ENCODE measurements around the gene CTU2. TPM values are rescaled to one million over a fixed set of nuclear protein-coding genes. Genes with fewer than 3 reads are reported as not detected.

Gene CTU2
- total RNA-seq, 1 donor from 2014 or later, result 32.1 TPM

GRCh38 chr16:88754912-88755744, 48.8 kb downstream of the CTU2 start:
- H3K27me3 Mint-ChIP-seq (ENCODE audit: low read depth), result no peaks in the 10 kb centered on the region
- peak; percentile 56 for TF ChIP-seq CTCF (conservative IDR thresholded peaks at IDR 0.05)
- peaks cover 15% of the 10 kb centered on the region for H3K4me1 Mint-ChIP-seq
- no peak overlapping the region for H3K27ac Mint-ChIP-seq (ENCODE audit: unreplicated experiment)
- DNase-seq (ENCODE audit: low read depth, low spot score), result no peak
- no peaks in the 10 kb centered on the region for H3K36me3 Mint-ChIP-seq (ENCODE audit: low read depth)
- no peak overlapping the region for H3K4me3 Mint-ChIP-seq
- no peaks in the 10 kb centered on the region for H3K9me3 Mint-ChIP-seq

- DNase-seq (ENCODE audit: low read depth, low spot score), result no peak
- peaks cover 15% of the 10 kb centered on the region for H3K4me1 Mint-ChIP-seq
- no peak overlapping the region for H3K27ac Mint-ChIP-seq (ENCODE audit: unreplicated experiment)
- no peaks in the 10 kb centered on the region for H3K36me3 Mint-ChIP-seq (ENCODE audit: low read depth)
- H3K27me3 Mint-ChIP-seq (ENCODE audit: low read depth), result no peaks in the 10 kb centered on the region
- no peak overlapping the region for H3K4me3 Mint-ChIP-seq
- no peaks in the 10 kb centered on the region for H3K9me3 Mint-ChIP-seq
- no peak for TF ChIP-seq CTCF (conservative IDR thresholded peaks at IDR 0.05)
Measured at GRCh38 chr16:88755745-88756443, 49.6 kb downstream of the CTU2 start.

GRCh38 chr16:88758227-88758943, 52.1 kb downstream of the CTU2 start:
- Mint-ChIP-seq H3K36me3 (ENCODE audit: low read depth) (no peaks in the 10 kb centered on the region), H3K4me1 (peaks cover 19% of the 10 kb centered on the region), H3K27ac (ENCODE audit: unreplicated experiment) (no peak overlapping the region), H3K27me3 (ENCODE audit: low read depth) (no peaks in the 10 kb centered on the region), H3K4me3 (no peak overlapping the region), H3K9me3 (no peaks in the 10 kb centered on the region)
- no peak for TF ChIP-seq CTCF (conservative IDR thresholded peaks at IDR 0.05)
- no peak for DNase-seq (ENCODE audit: low read depth, low spot score)

GRCh38 chr16:88758944-88759244, 52.6 kb downstream of the CTU2 start:
- TF ChIP-seq CTCF (conservative IDR thresholded peaks at IDR 0.05), result no peak
- no peak overlapping the region for H3K27ac Mint-ChIP-seq (ENCODE audit: unreplicated experiment)
- no peaks in the 10 kb centered on the region for H3K27me3 Mint-ChIP-seq (ENCODE audit: low read depth)
- H3K4me3 Mint-ChIP-seq, result no peak overlapping the region
- H3K4me1 Mint-ChIP-seq, result peaks cover 24% of the 10 kb centered on the region
- no peak for DNase-seq (ENCODE audit: low read depth, low spot score)
- no peaks in the 10 kb centered on the region for H3K9me3 Mint-ChIP-seq
- H3K36me3 Mint-ChIP-seq (ENCODE audit: low read depth), result no peaks in the 10 kb centered on the region

GRCh38 chr16:88759245-88759975, 53.1 kb downstream of the CTU2 start:
- Mint-ChIP-seq H3K27ac (ENCODE audit: unreplicated experiment) (peak overlapping the region; percentile 22), H3K27me3 (ENCODE audit: low read depth) (no peaks in the 10 kb centered on the region), H3K4me3 (no peak overlapping the region), H3K4me1 (peaks cover 24% of the 10 kb centered on the region), H3K36me3 (ENCODE audit: low read depth) (no peaks in the 10 kb centered on the region), H3K9me3 (no peaks in the 10 kb centered on the region)
- TF ChIP-seq CTCF (conservative IDR thresholded peaks at IDR 0.05), result no peak
- no peak for DNase-seq (ENCODE audit: low read depth, low spot score)
